ENCODE measurements around the gene NEMP1.

GRCh38 chr12:57016348-57016747 lies 62.2 kb downstream of the NEMP1 start, which contains the start of gene TAC3:
- TF ChIP-seq GATA2 (IDR thresholded peaks at IDR 0.05; ENCODE audit: low read depth, low read length) (no peak), GATA3 (IDR thresholded peaks at IDR 0.05; ENCODE audit: low read depth, low read length) (no peak)
